Activated CD4-positive, alpha-beta T cell treated with anti-CD3 and anti-CD28 coated beads, Interleukin-2, amount 50 U/mL, for 16 hours (primary cell): ENCODE results near the gene IFNGR2.
"Not testable (repeated sequence)": the region's sequence is repeated elsewhere in the genome, so short reads cannot be mapped to it uniquely, and the experiment has no call there.

ENCODE experiments used
- DNase-seq: peaks from one replicate; pipeline ENCODE4 v3.0.0-alpha.2; 2020

The IFNGR2 gene, protein sequence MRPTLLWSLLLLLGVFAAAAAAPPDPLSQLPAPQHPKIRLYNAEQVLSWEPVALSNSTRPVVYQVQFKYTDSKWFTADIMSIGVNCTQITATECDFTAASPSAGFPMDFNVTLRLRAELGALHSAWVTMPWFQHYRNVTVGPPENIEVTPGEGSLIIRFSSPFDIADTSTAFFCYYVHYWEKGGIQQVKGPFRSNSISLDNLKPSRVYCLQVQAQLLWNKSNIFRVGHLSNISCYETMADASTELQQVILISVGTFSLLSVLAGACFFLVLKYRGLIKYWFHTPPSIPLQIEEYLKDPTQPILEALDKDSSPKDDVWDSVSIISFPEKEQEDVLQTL

DNA sequence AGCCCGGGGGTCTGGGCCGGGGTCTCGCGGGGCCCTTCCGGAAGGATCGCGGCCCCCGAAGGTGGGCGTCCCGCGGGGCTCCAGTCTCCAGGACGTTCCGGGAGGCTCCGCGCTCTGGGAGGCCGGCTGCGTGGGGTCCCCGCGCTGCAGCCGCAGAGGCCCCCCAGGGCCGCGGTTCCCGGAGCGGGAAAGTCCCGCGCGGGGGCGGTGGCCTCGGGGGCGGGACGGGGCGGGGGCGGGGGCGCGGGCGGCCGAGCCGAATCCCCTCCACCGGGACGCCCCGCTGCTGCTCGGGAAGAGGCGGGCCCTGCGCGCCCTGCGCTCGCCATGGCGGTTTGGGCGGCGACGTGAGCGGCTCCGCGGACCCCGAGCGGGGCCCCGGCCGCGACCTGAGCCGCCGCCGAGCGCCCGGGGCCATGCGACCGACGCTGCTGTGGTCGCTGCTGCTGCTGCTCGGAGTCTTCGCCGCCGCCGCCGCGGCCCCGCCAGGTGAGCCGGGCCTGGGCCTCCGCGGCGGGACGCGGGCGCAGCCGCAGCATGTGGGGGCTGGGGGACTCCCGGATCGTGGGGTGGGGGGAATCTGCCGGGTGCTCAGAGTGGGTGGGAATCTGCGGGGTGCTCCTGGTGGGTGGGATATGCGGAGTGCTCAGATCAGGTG, at the start of gene IFNGR2:
TSS of gene IFNGR2 (plus strand) at position 286 of the 658 bp plus-strand sequence. CDS start at position 417, 131 bp downstream.
- DNase-seq, result no peak

DNA sequence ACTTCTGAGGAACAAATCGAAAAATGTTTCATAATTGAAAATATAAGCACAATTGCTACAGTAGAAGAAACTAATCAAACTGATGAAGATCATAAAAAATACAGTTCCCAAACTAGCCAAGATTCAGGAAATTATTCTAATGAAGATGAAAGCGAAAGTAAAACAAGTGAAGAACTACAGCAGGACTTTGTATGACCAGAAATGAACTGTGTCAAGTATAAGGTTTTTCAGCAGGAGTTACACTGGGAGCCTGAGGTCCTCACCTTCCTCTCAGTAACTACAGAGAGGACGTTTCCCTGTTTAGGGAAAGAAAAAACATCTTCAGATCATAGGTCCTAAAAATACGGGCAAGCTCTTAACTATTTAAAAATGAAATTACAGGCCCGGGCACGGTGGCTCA, 47.9 kb upstream of the IFNGR2 start:
- no peak for DNase-seq

DNA sequence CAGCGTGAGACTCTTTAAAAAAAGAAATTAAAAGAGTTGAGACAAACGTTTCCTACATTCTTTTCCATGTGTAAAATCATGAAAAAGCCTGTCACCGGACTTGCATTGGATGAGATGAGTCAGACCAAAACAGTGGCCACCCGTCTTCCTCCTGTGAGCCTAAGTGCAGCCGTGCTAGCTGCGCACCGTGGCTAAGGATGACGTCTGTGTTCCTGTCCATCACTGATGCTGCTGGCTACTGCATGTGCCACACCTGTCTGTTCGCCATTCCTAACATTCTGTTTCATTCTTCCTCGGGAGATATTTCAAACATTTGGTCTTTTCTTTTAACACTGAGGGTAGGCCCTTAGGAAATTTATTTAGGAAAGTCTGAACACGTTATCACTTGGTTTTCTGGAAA, 47.2 kb upstream of the IFNGR2 start:
- no peak for DNase-seq

DNA sequence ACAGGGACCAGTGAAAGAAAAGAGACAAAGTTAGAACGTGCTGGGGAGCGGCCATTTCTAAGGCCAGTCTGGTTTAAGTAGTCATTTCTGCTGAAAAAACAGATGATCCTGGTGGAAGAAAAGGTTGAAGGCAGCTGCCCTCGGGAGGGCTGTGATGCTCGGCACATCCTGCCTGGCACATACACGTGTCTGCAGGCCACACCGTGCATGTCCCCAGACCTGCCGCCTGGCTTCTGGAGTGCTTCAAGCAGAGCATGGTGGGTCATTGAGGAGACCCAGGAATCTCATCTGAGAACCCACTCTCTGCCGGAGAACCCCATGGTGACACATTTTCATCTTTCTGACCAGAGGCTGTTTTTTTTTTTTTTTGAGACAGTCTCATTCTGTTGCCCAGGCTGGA, 46.0 kb upstream of the IFNGR2 start:
- no peak for DNase-seq

DNA sequence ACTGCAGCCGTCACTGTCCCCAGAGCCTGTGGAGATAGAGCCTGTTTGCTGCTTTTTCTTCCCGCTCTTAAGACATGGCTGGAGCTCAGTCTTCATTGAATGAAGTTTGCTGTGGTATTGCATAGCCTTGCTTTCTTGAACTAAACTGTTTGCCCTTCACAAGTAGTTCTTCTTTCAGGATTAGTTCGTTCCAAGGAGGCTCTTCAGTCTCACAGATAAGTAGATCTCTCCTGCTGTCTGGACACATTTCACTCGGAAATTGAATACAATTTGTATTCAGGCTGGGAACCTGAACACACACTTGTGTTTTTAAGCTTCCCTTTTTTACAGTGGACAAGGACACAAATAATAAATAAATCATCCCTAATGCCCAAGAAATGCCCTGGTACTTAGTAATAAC, 43.8 kb upstream of the IFNGR2 start:
- DNase-seq, result no peak

DNA sequence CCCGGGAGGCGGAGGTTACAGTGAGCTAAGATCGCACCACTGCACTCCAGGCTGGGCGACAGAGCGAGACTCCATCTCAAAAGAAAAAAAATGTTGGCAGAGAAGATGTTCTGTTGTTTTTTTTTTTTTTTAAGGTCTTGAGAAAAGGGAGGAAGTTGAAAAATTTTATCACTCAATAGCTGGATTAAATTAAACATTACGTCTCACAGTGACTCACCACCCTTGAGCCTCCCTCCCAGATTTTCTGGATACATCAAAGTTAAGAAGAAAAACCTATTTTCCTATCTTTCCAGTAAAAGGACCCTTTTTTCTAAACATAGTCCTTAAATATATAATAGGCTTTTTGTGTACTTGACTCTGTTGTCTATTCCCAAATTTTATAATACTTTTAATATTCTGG, 42.9 kb upstream of the IFNGR2 start:
- DNase-seq, result no peak

DNA sequence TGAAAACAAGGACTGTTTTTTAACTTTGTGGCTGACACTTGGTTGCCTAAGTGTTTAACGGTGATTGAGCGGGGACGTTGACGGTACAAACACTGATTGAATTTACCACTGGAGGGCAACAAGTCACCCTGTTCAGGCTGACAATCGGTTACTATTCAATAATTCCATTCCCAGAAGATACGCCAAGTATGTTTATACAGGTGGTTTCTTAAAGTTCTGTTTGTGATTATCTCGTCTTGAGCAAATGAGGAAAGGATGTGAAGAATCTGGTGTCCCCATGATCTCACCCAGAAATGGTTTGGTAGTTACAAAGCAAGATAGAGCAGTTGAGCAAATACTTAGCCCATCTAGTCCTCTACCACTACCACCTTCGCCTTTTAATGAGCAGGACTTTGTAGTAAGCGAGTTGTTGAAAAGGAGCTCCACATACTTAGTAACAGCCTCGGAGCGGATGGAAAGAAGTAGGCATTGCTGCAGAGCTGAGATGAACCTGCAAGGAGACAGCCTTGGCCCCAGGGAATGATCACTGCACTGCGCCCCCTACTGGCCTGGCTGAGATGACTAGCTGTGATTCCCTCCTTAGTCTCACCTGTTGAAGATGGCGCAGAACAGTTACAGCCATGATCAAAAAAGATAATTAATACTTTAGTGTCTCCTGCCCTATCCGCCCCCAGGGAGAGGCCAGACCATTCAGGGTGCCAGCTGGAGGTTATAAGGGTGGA, 42.2 kb upstream of the IFNGR2 start:
- DNase-seq, result peak; percentile 84

DNA sequence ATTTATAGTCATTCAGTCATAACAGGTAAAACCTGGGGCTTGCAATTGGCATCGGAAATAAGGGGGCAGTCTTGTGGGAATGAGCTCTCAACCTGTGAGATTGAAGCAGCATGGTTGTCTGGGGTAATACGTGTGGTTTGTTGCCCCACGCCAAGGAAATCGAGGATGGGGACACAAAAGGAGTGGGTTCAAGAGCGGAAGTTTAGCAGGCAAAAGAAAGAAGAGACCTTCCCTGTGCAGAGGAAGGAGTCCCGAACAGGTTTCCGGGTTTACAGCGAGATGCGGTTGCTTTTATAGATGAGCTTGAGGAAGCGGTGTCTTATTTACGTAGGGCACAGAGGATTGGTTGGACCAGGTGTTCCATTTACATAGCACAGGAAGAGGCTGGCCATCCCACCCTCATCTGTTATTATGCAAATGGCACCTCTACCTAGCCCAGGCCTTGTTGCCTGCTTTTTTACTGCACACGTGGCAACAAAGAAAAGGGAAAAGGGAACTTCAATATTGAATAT, 41.1 kb upstream of the IFNGR2 start:
- peak; percentile 58 for DNase-seq

DNA sequence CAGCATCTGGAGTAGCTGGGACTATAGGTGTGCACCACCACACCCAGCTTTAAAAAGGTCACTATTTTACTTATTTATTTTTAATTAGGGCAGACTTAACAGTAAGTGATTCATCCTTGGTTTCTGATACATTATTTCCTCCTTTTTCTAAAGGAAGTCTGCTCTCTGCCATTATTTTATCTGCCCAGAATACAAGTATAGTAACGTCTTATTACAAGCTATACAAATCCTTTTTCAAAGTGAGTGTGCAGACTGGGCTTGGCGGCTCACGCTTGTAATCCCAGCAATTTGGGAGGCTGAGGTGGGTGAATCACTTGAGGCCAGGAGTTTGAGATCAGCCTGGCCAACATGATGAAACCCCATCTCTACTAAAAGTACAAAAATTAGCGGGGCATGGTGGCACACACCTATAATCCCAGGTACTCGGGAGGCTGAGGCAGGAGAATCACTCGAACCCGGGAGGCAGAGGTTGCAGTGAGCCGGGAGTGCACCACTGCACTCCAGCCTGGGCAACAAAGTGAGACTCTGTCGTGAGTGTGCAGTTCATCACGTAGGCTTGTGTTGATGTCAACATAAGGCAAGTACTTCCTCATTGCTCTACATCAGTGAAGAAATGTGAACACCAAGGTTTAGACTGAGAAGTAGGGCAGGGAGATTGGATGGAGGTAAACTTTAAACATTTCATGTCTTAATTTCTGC, 39.2 kb upstream of the IFNGR2 start:
- not testable (repeated sequence) for DNase-seq

DNA sequence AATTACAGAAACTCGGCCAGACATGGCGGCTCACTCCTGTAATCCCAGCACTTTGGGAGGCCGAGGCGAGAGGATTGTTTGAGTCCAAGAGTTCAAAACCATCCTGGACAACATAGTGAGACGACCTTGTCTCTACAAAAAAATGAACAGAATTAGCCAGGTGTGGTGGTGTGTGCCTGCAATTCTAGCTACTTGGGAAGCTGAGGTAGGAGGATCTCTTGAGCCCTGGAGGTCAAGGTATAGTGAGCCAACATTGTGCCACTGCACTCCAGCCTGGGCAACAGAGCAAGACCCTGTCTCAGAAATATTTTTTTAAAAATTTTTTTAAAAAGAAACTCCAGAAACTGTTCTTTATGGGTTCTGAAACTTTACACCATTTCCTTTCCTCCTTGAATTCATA, 38.4 kb upstream of the IFNGR2 start:
- no peak for DNase-seq

DNA sequence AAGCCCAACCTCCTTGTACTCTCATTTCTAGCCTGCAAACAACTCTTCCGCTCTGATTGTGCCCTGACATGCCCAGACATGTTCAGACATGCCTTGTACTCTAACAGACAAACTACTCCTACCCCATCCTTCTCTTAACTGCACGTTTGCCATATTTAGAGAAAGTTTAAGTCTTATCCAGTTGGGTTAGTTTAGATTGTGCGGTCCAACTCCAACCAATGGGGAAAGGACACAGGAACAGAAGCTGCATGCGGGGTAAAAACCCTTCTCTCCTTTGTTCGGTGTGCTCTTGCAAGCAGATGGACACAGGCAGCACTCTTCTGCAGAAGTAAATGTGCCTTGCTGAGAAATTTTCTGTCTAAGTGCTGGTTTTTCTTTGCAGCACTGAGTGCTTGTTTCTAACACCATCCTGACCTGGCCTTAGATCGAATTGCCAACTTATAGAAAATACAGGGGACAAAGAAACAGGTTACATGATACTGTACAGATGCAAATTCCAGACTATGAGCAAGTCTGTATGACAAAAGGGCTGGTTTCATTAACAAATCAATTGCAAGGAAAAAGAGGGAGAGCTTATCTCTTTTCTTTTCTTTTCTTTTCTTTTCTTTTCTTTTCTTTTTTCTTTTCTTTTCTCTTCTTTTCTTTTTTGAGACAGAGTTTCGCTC, 35.8 kb upstream of the IFNGR2 start:
- DNase-seq, result no peak

DNA sequence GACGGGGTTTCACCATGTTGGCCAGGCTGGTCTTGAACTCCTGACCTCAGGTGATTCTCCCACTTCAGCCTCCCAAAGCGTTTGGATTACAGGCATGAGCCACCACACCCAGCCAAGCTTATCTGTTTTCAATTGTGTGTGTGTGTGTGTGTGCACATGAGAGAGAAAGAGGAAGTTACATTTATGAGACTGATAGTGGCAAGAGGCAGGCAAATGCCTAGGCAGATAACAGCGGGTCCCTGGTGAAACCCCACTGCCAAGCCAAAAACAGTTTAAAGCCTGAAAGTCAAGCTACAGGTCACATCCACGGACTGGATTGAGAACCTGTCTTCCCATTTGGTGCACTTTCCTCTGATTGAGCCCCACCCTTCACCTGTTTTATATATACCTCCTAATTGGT, 35.1 kb upstream of the IFNGR2 start:
- DNase-seq, result no peak

DNA sequence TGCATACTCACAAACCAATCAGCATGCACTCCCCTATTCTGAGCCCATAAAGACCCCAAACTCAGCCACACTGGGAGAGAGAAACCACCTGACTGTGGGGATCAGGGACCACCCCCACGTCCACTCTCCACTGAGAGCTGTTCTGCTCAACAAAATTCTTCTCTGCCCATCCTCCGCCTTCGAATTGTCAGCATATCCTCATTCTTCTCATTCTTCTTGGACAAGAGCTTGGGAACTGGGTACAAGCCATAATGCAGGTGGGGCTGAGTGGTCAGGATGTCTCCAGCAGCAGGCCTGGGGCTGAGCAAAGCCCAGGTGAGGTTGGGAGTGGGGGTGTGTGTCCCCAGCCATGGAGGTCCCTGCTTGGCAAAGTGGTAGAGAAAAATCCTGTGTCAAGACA, 34.6 kb upstream of the IFNGR2 start:
- DNase-seq, result no peak

DNA sequence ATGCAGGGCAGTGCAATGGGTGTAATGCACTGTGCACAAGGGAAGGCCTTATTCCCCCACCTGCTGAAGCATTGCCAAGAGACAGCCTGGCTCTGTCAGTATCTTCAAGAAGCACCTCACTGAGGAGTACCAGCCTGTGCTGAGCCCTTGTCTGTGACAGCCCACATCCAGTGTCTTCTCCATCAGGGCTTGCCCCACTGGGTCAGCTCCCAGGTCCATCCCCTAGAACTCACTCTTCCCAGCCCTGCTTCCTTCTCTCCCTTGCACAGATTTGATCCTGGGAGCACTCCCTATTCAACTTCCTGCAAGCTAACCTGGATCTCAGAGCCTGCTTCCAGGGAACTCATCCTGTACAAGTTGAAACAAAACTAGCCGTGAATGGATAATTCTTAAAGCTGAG, 33.6 kb upstream of the IFNGR2 start:
- no peak for DNase-seq

DNA sequence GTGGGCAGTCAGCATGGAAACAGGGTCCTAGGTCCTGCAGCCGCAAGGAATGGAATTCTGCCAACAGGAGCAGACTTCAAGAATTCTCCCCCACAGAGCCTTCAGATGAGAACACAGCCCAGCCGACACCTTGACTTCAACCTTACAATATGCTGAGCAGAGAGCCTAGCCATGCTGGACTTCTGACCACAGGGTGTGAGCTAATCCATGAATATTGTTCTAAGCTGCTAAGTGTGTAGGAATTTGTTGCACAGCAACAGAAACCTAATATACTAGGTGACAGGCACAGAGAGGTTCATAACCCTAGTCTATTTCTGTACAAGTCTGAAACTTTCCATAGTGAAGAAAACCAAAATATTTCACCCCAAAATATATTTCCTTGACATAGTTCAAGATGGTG, 32.9 kb upstream of the IFNGR2 start:
- DNase-seq, result no peak

DNA sequence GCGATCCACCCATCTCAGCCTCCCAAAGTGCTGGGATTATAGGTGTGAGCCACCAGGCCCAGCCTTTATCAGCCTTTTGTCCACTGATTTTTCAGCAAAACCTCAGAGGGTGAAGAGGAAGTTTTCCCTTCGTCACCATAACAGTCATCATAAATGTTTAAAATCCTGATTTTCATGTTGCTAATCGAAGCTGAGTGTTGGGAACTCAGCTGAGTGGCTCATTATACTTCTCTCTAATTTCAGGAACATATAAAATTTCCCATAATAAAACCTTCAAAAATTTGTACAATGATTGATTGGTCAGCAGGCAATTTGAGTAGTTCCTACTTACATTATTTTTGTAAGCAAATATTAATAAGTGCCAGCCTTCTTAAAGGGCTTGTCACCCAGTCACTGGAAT, 31.8 kb upstream of the IFNGR2 start:
- DNase-seq, result no peak

DNA sequence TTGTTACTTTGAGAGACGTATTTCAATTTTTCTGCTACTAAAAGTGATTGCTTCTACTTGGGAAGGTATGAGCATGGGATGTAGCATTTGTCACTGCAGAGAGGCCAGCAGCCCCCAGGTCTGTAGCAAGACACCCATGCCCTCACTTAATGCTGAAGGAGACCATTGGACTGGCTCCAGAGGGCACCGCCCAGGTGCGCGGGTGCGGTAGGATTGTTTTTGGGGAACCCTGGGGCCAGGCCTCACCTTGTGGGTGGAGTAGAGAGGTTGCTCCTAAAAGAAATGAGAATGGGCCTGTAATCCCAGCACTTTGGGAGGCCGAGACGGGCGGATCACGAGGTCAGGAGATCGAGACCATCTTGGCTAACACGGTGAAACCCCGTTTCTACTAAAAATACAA, 30.6 kb upstream of the IFNGR2 start:
- no peak for DNase-seq

DNA sequence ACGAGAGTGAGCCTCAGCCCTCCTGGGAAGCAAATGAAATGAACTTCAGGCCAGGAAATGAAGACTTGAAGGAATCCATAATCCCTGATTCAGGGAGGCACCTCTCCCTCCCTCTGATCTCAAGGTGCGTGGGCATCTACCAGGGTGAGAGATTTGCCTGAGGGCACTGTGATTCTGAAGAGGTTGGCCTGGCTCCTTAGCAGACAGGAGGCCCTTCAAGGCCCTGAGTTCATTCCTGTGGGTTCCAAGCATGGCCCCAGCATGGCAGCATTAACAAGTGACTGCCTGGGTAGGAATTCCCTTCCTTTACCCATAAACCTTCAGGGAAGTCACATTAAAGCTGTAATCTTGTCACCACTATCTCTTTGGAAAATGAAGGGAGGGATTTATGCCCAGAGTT, 29.8 kb upstream of the IFNGR2 start:
- DNase-seq, result no peak

DNA sequence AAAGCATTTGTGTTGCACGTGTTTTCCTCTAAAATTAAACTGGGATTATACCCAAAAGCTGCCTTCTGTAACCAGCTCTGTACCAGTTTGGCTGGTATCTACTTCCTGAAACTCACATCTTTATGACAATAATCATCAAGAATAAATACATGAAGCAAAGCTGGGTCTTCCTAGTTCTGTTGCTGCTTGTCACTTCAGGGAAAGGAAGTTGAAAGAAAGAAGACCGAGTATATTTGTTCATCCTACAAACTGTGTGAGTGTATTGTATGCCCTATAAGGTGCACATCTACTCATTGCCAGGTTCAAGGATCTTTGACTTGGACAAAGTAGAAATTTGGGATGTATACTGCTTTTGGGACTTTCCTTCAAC, 29.1 kb upstream of the IFNGR2 start:
- DNase-seq, result no peak

DNA sequence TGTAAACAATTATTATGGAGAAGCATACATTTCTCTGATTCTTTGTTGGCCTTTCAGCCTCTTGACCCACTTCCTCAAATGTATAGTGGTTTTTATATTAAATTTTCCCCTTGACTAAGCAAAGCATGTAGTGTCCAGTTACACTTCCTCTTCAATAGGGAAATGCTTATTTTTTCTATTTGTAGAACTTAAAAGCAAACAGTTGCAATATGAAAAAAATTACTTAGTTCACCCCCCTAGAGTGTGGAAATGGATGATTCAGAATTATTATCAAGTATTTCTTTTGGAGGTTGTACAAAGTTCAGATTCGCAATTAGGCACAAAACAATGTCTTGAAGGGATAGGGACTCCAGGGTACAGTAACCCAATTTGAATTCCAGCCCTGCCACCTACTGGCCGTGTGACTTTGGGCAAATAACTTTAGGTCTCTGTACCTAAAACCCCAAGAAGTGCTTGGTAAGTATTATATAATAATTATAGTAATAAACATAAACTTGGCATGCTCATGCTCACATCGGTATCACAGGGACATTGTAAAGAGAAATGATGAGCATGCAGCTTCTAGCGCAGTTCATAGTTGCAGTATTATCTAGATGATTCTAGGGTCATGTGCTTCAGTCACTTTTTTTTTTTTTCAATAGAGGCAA, 28.6 kb upstream of the IFNGR2 start:
- DNase-seq, result peak; percentile 56

DNA sequence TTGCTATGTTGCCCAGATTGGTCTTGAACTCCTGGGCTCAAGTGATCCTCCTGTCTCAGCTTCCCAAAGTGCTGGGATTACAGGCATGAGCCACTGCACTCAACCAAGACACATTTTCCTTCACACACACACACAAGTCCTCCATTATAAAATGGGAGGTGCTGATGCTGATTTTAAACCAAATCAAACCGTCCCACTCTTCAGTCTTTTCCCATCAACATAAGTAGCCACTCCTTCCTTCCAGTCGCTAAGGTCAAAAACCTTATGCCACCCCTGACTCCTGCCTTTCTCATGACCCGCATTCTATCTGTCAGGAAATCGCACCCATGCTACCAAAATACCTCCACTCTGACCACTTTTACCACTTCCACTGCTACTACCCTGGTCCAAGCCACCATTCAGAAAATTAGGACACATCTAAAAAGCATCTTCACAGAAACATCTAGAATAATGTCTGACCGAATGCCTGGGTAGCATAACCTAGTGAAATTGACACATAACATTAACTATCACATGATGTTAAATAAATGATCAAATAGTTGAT, 28.0 kb upstream of the IFNGR2 start:
- DNase-seq, result no peak
